Breast epithelium (tissue), 3 donors: ENCODE data around the gene FNDC11.

Source experiments
- CTCF ChIP-seq, 3 donors: fragments of 450-650 bp; IDR thresholded peaks; one replicate each; pipeline ENCODE4 v1.5.1; 2016 to 2017; ENCODE audit warnings: antibody characterized with exemption in 3 of 3, mild to moderate bottlenecking in 3 of 3, moderate library complexity in 3 of 3
- POLR2A ChIP-seq: fragments of 450-650 bp; IDR thresholded peaks from one replicate; pipeline ENCODE4 v1.6.1; 2016; ENCODE audit warnings: antibody characterized with exemption, mild to moderate bottlenecking, moderate library complexity
- POLR2AphosphoS5 ChIP-seq, 3 donors: sonication (generic); formaldehyde crosslinking; IDR thresholded peaks; one replicate each; pipeline ENCODE4 v1.6.1; 2017; ENCODE audit warnings: antibody characterized with exemption in 3 of 3

DNA sequence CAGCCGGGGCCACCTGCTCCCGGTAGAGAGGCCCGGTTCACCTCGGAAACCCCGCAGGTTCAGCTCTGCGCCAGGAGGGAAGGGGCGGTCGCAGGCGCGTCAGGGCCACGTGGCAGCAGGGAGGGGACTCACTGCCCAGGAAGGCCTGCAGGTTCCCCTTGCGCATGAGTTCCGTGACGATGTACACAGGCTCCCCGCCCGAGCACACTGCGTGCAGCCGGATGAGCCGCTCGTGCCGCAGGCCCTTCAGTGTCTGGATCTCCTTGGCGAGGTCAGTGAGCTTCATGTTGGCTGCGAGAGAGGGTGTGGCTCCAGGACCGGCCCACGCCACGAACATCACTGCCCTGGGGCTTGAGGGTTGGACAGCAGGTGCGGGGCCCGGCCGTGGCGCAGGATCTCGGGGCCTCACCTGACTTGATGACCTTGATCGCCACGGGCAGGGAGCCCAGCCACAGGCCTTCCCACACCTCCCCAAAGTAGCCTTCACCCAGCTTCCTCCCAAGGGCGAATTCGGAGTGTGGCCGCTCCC is 11.9 kb upstream of the FNDC11 start:
- TF ChIP-seq CTCF (IDR thresholded peaks at IDR 0.05), result no peak
- peak in 1 of 3 donors; percentile 38 for TF ChIP-seq POLR2AphosphoS5 (IDR thresholded peaks at IDR 0.05)
- TF ChIP-seq POLR2A, result no peak
